ENCODE measurements around the gene RRM2.

RRM2 gene

GRCh38 chr2:10178751-10179150 lies 56.2 kb downstream of the RRM2 start:
- no peak for DNase-seq (ENCODE audit: low read depth in 1 of 2, low spot score in 1 of 2)
- no peak overlapping the region for H3K27ac ChIP-seq (replicated peaks)
- no peak overlapping the region for H3K4me3 ChIP-seq (replicated peaks; ENCODE audit: insufficient read depth, low read length)
- H3K27me3 ChIP-seq (ENCODE audit: insufficient read depth, poor library complexity, severe bottlenecking) = no peaks in the 10 kb centered on the region
- TF ChIP-seq REST (IDR thresholded peaks at IDR 0.05; ENCODE audit: insufficient replicate concordance, low read depth) = no peak
- TF ChIP-seq GABPA (IDR thresholded peaks at IDR 0.05; ENCODE audit: low read depth) = no peak
- TF ChIP-seq CTCF (IDR thresholded peaks at IDR 0.05; ENCODE audit: insufficient read depth, low read length) = no peak
- no peak for TF ChIP-seq POLR2AphosphoS5 (IDR thresholded peaks at IDR 0.05; ENCODE audit: low read depth)
- TF ChIP-seq SPI1 (IDR thresholded peaks at IDR 0.05; ENCODE audit: borderline replicate concordance, low read depth) = no peak

GRCh38 chr2:10179422-10179821 lies 56.9 kb downstream of the RRM2 start:
- TF ChIP-seq CTCF (IDR thresholded peaks at IDR 0.05; ENCODE audit: insufficient read depth, low read length) = no peak
- no peak for TF ChIP-seq SPI1 (IDR thresholded peaks at IDR 0.05; ENCODE audit: borderline replicate concordance, low read depth)
- peak; percentile 57 for TF ChIP-seq REST (IDR thresholded peaks at IDR 0.05; ENCODE audit: insufficient replicate concordance, low read depth)
- TF ChIP-seq GABPA (IDR thresholded peaks at IDR 0.05; ENCODE audit: low read depth) = no peak
- no peak for TF ChIP-seq POLR2AphosphoS5 (IDR thresholded peaks at IDR 0.05; ENCODE audit: low read depth)
- Histone ChIP-seq H3K4me3 (replicated peaks; ENCODE audit: insufficient read depth, low read length) (no peak overlapping the region), H3K27me3 (ENCODE audit: insufficient read depth, poor library complexity, severe bottlenecking) (no peaks in the 10 kb centered on the region), H3K27ac (replicated peaks) (no peak overlapping the region)
- no peak for DNase-seq (ENCODE audit: low read depth in 1 of 2, low spot score in 1 of 2)

- H3K27me3 ChIP-seq (ENCODE audit: insufficient read depth, poor library complexity, severe bottlenecking) = no peaks in the 10 kb centered on the region
- H3K27ac ChIP-seq (replicated peaks) = no peak overlapping the region
- no peak for DNase-seq (ENCODE audit: low read depth in 1 of 2, low spot score in 1 of 2)
- H3K4me3 ChIP-seq (replicated peaks; ENCODE audit: insufficient read depth, low read length) = no peak overlapping the region
- TF ChIP-seq CTCF (IDR thresholded peaks at IDR 0.05; ENCODE audit: insufficient read depth, low read length) = no peak
- no peak for TF ChIP-seq SPI1 (IDR thresholded peaks at IDR 0.05; ENCODE audit: borderline replicate concordance, low read depth)
- TF ChIP-seq REST (IDR thresholded peaks at IDR 0.05; ENCODE audit: insufficient replicate concordance, low read depth) = no peak
- TF ChIP-seq POLR2AphosphoS5 (IDR thresholded peaks at IDR 0.05; ENCODE audit: low read depth) = no peak
- no peak for TF ChIP-seq GABPA (IDR thresholded peaks at IDR 0.05; ENCODE audit: low read depth)
Observed at GRCh38 chr2:10180229-10180628, 57.7 kb downstream of the RRM2 start.
